Globus pallidus (tissue), 1 donor: Measurements from ENCODE around the gene NBEA.
"Not testable (repeated sequence)": the region's sequence is repeated elsewhere in the genome, so short reads cannot be mapped to it uniquely, and the experiment has no call there.

Experiments used
- DNase-seq: peaks from one replicate; pipeline ENCODE4 v3.0.0-alpha.2; 2015; ENCODE audit warnings: low spot score

NBEA gene

DNA sequence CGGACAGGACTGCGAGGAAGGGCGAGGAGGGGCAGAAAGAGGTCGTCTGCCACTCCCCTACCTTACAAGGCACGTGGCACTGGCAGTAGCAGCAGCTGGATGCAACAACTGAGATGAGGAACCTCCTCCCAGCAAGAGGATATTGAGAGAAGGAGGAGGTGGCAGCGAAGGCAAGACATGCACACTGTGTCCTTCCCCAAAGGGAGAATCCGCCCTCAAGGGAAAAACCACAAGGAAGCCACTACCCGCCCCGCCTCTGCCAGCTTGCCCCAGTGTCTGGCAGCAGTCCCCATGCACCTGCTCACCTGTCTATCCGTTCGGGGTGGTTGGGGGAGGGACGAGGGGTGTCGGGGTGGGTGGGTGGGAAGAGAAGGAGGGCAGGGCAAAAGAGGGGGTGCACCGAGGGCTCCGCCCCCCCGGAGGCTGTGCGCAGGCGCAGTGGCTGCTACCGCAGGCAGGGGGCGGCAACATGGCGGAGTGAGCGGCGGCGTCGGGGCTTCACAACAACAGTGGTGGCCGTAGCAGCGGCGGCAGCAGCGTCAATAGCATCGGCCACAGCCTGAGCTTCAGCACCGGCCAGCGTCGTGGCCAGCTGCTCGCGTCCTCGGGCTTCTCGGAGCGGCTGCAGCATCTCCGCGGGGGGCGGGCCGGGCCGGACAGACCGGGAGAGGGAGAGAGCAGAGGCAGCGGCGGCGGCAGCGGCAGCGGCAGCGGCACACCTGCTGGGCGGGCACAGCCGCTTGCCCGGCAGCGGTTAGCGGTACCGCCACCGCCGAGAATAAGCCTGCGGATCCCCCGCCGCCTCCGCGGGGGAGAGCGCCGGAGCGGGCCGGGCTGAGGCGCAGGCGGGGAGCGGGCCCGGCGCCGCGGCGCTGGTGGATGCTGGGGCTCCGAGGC, at the start of gene NBEA:
Gene NBEA (plus strand): TSS at position 436 of the 897 bp plus-strand sequence. CDS start 551 bp downstream, outside the sequence.
- peak; percentile 72 for DNase-seq

GRCh38 chr13:34894756-34895155, 47.3 kb upstream of the NBEA start:
- DNase-seq, result no peak

GRCh38 chr13:34897220-34897619, 44.9 kb upstream of the NBEA start:
- no peak for DNase-seq

GRCh38 chr13:34899888-34900287, 42.2 kb upstream of the NBEA start:
- no peak for DNase-seq

- no peak for DNase-seq
Measured at GRCh38 chr13:34900288-34900739, 41.8 kb upstream of the NBEA start.

GRCh38 chr13:34901572-34901971, 40.5 kb upstream of the NBEA start:
- DNase-seq, result no peak

DNA sequence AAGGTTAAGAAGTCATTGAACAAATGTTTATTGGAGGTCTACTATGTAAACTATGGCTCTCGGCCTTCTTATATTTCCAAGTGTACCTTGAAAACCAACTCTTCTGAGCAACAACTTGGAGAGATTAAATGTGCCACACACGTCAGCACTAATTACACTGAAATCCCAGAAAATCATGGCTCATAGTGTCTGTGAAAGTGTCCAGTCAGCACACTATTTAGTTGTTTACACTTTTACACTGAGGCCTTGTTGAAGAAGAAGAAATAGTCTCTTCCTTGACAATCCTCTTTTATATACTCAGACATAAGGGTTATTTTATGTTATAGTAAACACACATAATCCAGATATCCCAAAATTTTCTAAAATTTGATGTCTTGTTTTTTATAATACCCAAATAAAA, 30.9 kb upstream of the NBEA start:
- DNase-seq, result no peak

DNA sequence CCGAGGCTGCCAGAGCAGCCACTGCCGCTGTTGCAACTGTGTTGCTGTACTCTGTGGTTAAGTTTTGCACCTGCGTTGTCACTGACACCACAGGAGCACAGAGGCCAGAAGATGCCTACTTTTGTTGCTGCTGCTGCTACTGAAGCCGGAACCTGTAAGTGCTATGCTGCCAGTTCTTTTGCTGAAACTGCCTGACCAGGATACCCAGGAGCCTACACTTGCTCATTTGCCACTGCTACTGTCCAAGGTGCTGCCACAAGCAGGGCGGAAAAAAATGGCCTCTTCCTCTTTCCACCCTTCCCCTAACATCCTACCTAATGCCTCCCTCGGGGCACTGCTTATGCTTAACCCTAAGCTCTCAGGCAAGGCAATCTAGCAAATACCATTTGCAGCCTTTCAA, 29.0 kb upstream of the NBEA start:
- no peak for DNase-seq

- DNase-seq, result no peak
Measured at GRCh38 chr13:34914416-34914815, 27.7 kb upstream of the NBEA start.

DNA sequence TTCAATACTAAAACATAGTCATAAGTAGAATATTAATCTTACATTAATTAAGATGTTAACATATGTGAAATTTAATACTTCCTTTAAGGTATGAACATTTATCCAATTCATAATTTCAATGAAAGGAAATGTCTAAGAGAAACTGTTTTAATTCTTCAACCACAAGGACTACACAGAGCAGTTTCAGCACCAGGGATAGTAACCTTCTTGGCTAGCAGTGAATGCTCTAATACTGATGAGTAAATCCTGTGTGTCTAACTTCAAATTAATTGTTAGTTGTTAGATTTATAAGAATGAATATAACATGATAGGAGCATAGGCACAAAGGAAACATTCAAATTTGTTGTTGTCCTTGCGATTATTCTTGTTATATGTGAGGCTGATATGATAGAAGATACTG, 15.6 kb upstream of the NBEA start:
- DNase-seq, result no peak

GRCh38 chr13:34928676-34929075, 13.4 kb upstream of the NBEA start:
- DNase-seq, result not testable (repeated sequence)

DNA sequence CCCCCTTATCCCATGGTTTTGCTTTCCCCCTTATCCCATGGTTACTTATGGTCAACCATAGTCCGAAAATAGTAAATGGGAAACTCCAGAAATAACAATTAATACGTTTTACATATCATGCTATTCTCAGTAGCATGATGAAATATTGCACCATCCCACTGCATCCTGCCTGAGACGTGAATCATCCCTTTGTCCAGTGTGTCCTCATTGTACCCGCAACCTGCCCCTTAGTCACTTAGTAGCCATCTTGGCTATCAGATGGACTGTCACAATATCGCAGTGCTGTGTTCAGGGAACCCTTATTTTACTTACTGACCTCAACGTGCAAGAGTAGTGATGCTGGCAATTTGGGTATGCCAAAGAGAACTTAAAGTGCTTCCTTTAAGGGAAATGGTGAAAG, 10.5 kb upstream of the NBEA start:
- no peak for DNase-seq

DNA sequence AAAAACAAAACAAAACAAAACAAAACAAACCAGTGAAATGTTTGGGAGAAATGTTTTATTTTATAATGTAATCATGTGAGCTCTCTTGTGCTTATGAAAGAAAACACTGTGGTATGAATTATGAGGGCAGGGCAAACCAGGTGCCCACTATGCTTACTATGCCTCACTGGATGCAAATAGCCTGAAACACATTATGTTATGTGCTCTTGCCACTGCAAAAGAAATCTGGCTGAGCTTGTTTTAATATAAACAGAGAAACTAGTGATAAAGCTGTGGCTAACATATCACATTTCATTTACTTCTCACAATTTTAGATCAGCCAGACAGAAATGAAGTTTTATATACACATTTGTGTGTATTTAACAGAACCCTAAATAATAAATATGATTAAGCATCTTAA, 8.7 kb upstream of the NBEA start:
- no peak for DNase-seq

- DNase-seq, result no peak
Measured at GRCh38 chr13:34933786-34934185, 8.3 kb upstream of the NBEA start.

GRCh38 chr13:34935841-34936240, 6.2 kb upstream of the NBEA start:
- no peak for DNase-seq

DNA sequence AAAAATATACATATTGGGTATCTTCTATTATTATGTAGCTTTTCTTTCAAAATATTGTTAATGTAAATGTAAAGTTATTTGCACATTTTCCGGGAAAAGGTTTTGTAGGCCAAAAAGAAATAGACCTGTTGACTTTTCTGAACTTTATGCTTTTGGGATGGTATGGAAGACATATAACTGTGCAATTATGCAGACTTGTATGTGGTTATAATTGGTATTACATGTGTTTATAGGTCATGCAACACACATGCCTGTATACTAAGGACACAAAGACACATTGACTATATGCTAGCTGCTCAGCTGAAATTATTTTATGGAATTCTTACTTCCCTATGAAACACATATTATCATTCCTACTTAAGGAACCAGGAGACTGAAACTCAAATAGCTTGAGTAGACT, 2.3 kb upstream of the NBEA start:
- DNase-seq, result no peak

GRCh38 chr13:34941436-34941834, 635 bp upstream of the NBEA start:
- no peak for DNase-seq

GRCh38 chr13:34942732-34943435, 814 bp downstream of the NBEA start:
- DNase-seq, result peak; percentile 26

GRCh38 chr13:34943436-34944273, 1.6 kb downstream of the NBEA start:
- peak; percentile 12 for DNase-seq

- no peak for DNase-seq
Measured at GRCh38 chr13:34944274-34944634, 2.2 kb downstream of the NBEA start.

GRCh38 chr13:34944751-34945150, 2.7 kb downstream of the NBEA start:
- no peak for DNase-seq

- DNase-seq, result no peak
Measured at GRCh38 chr13:34951528-34951927, 9.5 kb downstream of the NBEA start.
